HCT116 (cell line): ENCODE measurements around the gene GALNT18. TPM values are rescaled to one million over a fixed set of nuclear protein-coding genes. Genes with fewer than 3 reads are reported as not detected.

ENCODE experiments used
- ATAC-seq: fragments of 200-7000 bp; cut with Tn5 transposase; 2 replicates; pipeline ENCODE4 v1.9.1; 2020; ENCODE audit warnings: mild to moderate bottlenecking, moderate library complexity
- BruUV-seq: library from RNA; stranded (reverse); fragments of 400-500 nt; replicated peaks from 2 replicates; lab custom pipeline; 2021; lab: Mats Ljungman, UMichigan
- CTCF ChIA-PET: fragments of 300-600 bp; sonication (Branson Sonifier 250); formaldehyde crosslinking; loops from one replicate; lab custom pipeline; 2021; ENCODE audit warnings: antibody characterized with exemption; lab: Charles Lee
- POLR2A ChIA-PET: fragments of 300-600, 350-600 bp; sonication (Branson Sonifier 250); formaldehyde crosslinking; loops from one replicate; lab custom pipeline; 2021; ENCODE audit warnings: antibody characterized with exemption; lab: Charles Lee
- RAD21 ChIA-PET, 2 experiments: fragments of 300-600 bp; sonication (Branson Sonifier 250); formaldehyde crosslinking; loops; one replicate each; lab custom pipeline; 2023; ENCODE audit warnings: low total read pairs in 2 of 2; ENCODE audit not compliant: uncharacterized antibody in 2 of 2, unreplicated experiment in 2 of 2, low non-redundant PET in 1 of 2; lab: Charles Lee
- DNase-seq: peaks from one replicate; pipeline ENCODE4 v3.0.0-alpha.2; 2010; ENCODE audit warnings: low read depth, low spot score
- H2AFZ ChIP-seq: fragments of 200-600 bp; shearing (Covaris generic), sonication (generic); 2 replicates; pipeline ENCODE4 v1.6.1; 2017; ENCODE audit warnings: low read depth, mixed run types, mixed read lengths, antibody characterized with exemption, low read length; ENCODE audit not compliant: poor library complexity, severe bottlenecking
- H3K27ac ChIP-seq: 2 replicates; pipeline ENCODE4 v1.5.1; 2012; ENCODE audit warnings: low read depth, low read length
- H3K27me3 ChIP-seq: fragments of 200-600 bp; sonication (generic); 2 replicates; pipeline ENCODE4 v1.6.1; 2016; ENCODE audit warnings: mixed run types, low read length, mixed read lengths; ENCODE audit not compliant: insufficient read depth
- H3K36me3 ChIP-seq, 2 experiments: fragments of 200-500 bp in 1 of 2; fragments of 200-600 bp in 1 of 2; sonication (Bioruptor generic) in 1 of 2; sonication (generic) in 1 of 2; 2 replicates each; pipeline versions ENCODE4 v1.5.1 to v1.6.1; 2014 to 2016; ENCODE audit warnings: low read length in 2 of 2, inconsistent platforms in 1 of 2, mixed read lengths in 1 of 2, mixed run types in 1 of 2; ENCODE audit not compliant: insufficient read depth in 2 of 2, control insufficient read depth in 1 of 2
- H3K4me1 ChIP-seq, 2 experiments: fragments of 200-600 bp in 1 of 2; sonication (generic) in 1 of 2; 2 replicates each; pipeline versions ENCODE4 v1.5.1 to v1.6.1; 2012 to 2017; ENCODE audit warnings: low read length in 2 of 2, inconsistent platforms in 1 of 2, mild to moderate bottlenecking in 1 of 2, mixed read lengths in 1 of 2, mixed run types in 1 of 2, moderate library complexity in 1 of 2; ENCODE audit not compliant: insufficient read depth in 2 of 2, control insufficient read depth in 1 of 2
- H3K4me2 ChIP-seq: fragments of 200-600 bp; sonication (generic); 2 replicates; pipeline ENCODE4 v1.6.1; 2017; ENCODE audit warnings: mixed run types, low read length, mixed read lengths
- H3K4me3 ChIP-seq, 2 experiments: fragments of 200-600 bp in 1 of 2; sonication (generic) in 1 of 2; replicated peaks in 1 of 2; 2 replicates each; pipeline ENCODE4 v1.5.1; 2011 to 2016; ENCODE audit warnings: low read length in 2 of 2, control low read depth in 1 of 2, low read depth in 1 of 2, mild to moderate bottlenecking in 1 of 2, mixed read lengths in 1 of 2, mixed run types in 1 of 2
- H3K79me2 ChIP-seq: fragments of 200-600 bp; sonication (generic); 2 replicates; pipeline ENCODE4 v1.6.1; 2017; ENCODE audit warnings: mild to moderate bottlenecking, mixed run types, low read length, moderate library complexity, mixed read lengths; ENCODE audit not compliant: insufficient read depth
- H3K9ac ChIP-seq: fragments of 200-600 bp; sonication (generic); 2 replicates; pipeline ENCODE4 v1.6.1; 2016; ENCODE audit warnings: low read length, mixed read lengths
- H3K9me2 ChIP-seq: fragments of 200-600 bp; sonication (generic), shearing (Covaris generic); 2 replicates; pipeline ENCODE4 v1.6.1; 2017; ENCODE audit warnings: mixed run types, mild to moderate bottlenecking, moderate library complexity; ENCODE audit not compliant: insufficient read depth
- H3K9me3 ChIP-seq, 2 experiments: fragments of 200-500 bp in 1 of 2; fragments of 200-600 bp in 1 of 2; sonication (Bioruptor generic) in 1 of 2; sonication (generic) in 1 of 2; 2 replicates each; pipeline ENCODE4 v1.6.1; 2014 to 2017; ENCODE audit warnings: low read length in 2 of 2, mixed read lengths in 2 of 2, inconsistent platforms in 1 of 2, low read depth in 1 of 2, mild to moderate bottlenecking in 1 of 2, mixed run types in 1 of 2, moderate library complexity in 1 of 2; ENCODE audit not compliant: control insufficient read depth in 1 of 2, insufficient read depth in 1 of 2
- H4K20me1 ChIP-seq: fragments of 200-600 bp; sonication (generic), shearing (Covaris generic); 2 replicates; pipeline ENCODE4 v1.6.1; 2017; ENCODE audit warnings: mixed run types, mild to moderate bottlenecking, moderate library complexity; ENCODE audit not compliant: insufficient read depth
- CEBPB ChIP-seq: IDR thresholded peaks from 2 replicates; pipeline ENCODE4 v1.6.1; 2012; ENCODE audit warnings: low read depth
- EGR1 ChIP-seq: IDR thresholded peaks from 2 replicates; pipeline ENCODE4 v1.6.1; 2012; ENCODE audit warnings: low read depth
- EZH2 ChIP-seq: fragments of 200-600 bp; sonication (generic); IDR thresholded peaks from 2 replicates; pipeline ENCODE4 v1.6.1; 2017; ENCODE audit warnings: antibody characterized with exemption, mixed run types
- FOSL1 ChIP-seq: IDR thresholded peaks from 2 replicates; pipeline ENCODE4 v1.6.1; 2012; ENCODE audit warnings: low read depth
- JUND ChIP-seq: IDR thresholded peaks from 2 replicates; pipeline ENCODE4 v1.6.1; 2012
- POLR2AphosphoS5 ChIP-seq: IDR thresholded peaks from 2 replicates; pipeline ENCODE4 v1.6.1; 2011; ENCODE audit warnings: mild to moderate bottlenecking, low read depth, low read length, moderate library complexity
- RAD21 ChIP-seq: IDR thresholded peaks from 2 replicates; pipeline ENCODE4 v1.6.1; 2012; ENCODE audit warnings: low read depth, mild to moderate bottlenecking
- SP1 ChIP-seq: IDR thresholded peaks from 2 replicates; pipeline ENCODE4 v1.6.1; 2012; ENCODE audit warnings: low read depth
- SRF ChIP-seq: IDR thresholded peaks from 2 replicates; pipeline ENCODE4 v1.6.1; 2012; ENCODE audit warnings: low read depth
- TCF7L2 ChIP-seq: IDR thresholded peaks from 2 replicates; pipeline ENCODE4 v1.7.0; 2011; ENCODE audit warnings: borderline replicate concordance, inconsistent platforms; ENCODE audit not compliant: insufficient read depth, insufficient read length; ENCODE audit errors: extremely low read depth
- YY1 ChIP-seq: IDR thresholded peaks from 2 replicates; pipeline ENCODE4 v1.6.1; 2011; ENCODE audit warnings: low read length, low read depth, moderate library complexity, mild to moderate bottlenecking; ENCODE audit not compliant: insufficient replicate concordance; ENCODE audit errors: extremely low read depth
- ZNF274 ChIP-seq: fragments of 200-500 bp; sonication (Bioruptor generic); IDR thresholded peaks from 2 replicates; pipeline ENCODE4 v1.6.1; 2014; ENCODE audit warnings: mild to moderate bottlenecking, low read depth, low read length, inconsistent platforms
- intact Hi-C: fragments of 100-400 bp; cut with micrococcal nuclease; formaldehyde crosslinking; loops from 2 replicates; pipeline ENCODE4 v1.10.0; 2022
- total RNA-seq: library from RNA; stranded (reverse); gene quantifications from one replicate; pipeline ENCODE4 v1.2.1, GENCODE V29; 2021; ENCODE audit not compliant: unreplicated experiment
- TF ChIP-seq, protein P1 (sequence below): IDR thresholded peaks from 2 replicates; pipeline ENCODE4 v1.6.1; 2012
- TF ChIP-seq, protein P2 (sequence below): IDR thresholded peaks from 2 replicates; pipeline ENCODE4 v1.6.1; 2012; ENCODE audit warnings: low read depth
- TF ChIP-seq, protein P3 (sequence below): IDR thresholded peaks from 2 replicates; pipeline ENCODE4 v1.6.1; 2012
- TF ChIP-seq, protein P4 (sequence below), 3 experiments: fragments of 200-600 bp in 1 of 3; sonication (generic) in 1 of 3; IDR thresholded peaks in 2 of 3; conservative IDR thresholded peaks in 1 of 3; 2 replicates each; pipeline ENCODE4 v1.5.1; 2012 to 2017; ENCODE audit warnings: low read depth in 2 of 3, low read length in 2 of 3, antibody characterized with exemption in 1 of 3, borderline replicate concordance in 1 of 3, control low read depth in 1 of 3, mild to moderate bottlenecking in 1 of 3, mixed read lengths in 1 of 3, mixed run types in 1 of 3, moderate library complexity in 1 of 3; ENCODE audit not compliant: insufficient read depth in 1 of 3

Gene GALNT18
- total RNA-seq, 1 experiment from 2014 or later = 19.9 TPM

DNA sequence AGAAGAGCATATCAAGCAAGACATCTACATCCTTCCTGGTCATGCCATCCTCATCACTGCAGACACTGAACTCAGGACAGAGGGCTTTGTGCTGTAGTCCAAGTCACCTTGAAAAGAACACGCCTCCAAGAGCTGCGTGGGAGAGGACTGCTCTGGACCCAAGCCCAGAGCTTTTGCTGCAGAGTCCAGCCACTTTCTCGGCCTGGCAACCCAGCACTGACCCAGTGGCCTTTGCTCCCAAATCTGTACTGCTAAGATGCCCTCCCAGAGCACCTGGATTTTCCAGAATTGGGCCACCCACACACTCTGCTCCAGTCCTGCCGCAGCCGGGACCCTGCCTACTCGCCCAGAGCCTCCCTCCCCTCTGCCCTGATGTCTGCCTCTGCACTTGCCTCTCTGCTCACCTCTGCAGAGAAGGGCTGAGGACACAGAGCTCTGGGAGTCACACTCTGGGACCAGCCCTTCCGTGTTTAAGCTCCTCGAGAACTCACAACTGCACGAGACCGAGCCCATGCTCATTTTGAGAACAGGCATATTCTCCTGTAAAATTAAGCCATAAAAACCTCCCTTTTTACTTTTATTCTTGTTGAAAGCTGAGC lies 185.0 kb downstream of the GALNT18 start:
- Histone ChIP-seq H3K79me2 (no peaks in the 10 kb centered on the region), H3K9ac (no peak overlapping the region), H3K27ac (no peak overlapping the region), H3K36me3 (no peaks in the 10 kb centered on the region), H3K9me2 (no peaks in the 10 kb centered on the region), H3K4me1 (no peaks in the 10 kb centered on the region), H4K20me1 (no peaks in the 10 kb centered on the region), H3K4me2 (no peak overlapping the region), H3K9me3 (no peaks in the 10 kb centered on the region), H3K27me3 (no peaks in the 10 kb centered on the region)
- ATAC-seq (no peak), DNase-seq (no peak)
- POLR2A ChIA-PET = no interaction called here
- intact Hi-C loops = no loop called here
- no TSS peak for BruUV-seq
- RAD21 ChIA-PET = no interaction called here
- CTCF ChIA-PET = no interaction called here
- TF ChIP-seq SRF (no peak), SP1 (no peak), TCF7L2 (no peak)
- TF ChIP-seq, all 23 proteins: peak for 0
- Histone ChIP-seq H2AFZ (no peak overlapping the region), H3K4me3 (no peak overlapping the region)

DNA sequence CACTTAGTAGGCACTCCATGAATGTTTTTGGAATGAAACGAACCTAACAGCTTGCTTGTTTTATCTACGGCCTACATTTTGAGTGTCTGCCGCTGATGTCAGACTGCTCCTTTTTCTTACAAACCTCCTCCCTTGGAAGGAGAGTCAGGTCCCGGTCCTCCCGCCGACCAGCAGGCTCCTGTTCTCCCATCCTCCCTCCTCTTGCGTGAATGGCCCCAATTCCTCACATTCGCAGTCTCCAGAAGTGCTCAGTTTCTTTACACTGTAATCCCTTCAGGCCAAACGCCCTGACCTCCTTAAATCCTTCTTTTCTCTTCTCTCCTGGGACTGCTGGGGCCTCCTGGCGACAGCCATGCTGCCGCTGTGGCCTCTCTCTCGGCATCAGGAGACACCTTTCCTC lies 186.2 kb downstream of the GALNT18 start:
- ChIA-PET CTCF (no interaction called here), RAD21 (no interaction called here), POLR2A (no interaction called here)
- H3K27ac ChIP-seq = no peak overlapping the region
- no peak overlapping the region for H3K4me2 ChIP-seq
- H3K4me1 ChIP-seq = no peaks in the 10 kb centered on the region
- DNase-seq (no peak), ATAC-seq (no peak)
- H3K9ac ChIP-seq = no peak overlapping the region
- no peaks in the 10 kb centered on the region for H3K27me3 ChIP-seq
- no TSS peak for BruUV-seq
- no peaks in the 10 kb centered on the region for H4K20me1 ChIP-seq
- H3K4me3 ChIP-seq = no peak overlapping the region
- intact Hi-C loops = no loop called here
- H3K79me2 ChIP-seq = no peaks in the 10 kb centered on the region
- H3K9me2 ChIP-seq = no peaks in the 10 kb centered on the region
- no peaks in the 10 kb centered on the region for H3K9me3 ChIP-seq
- no peaks in the 10 kb centered on the region for H3K36me3 ChIP-seq
- H2AFZ ChIP-seq = no peak overlapping the region
- TF ChIP-seq JUND = no peak
- TF ChIP-seq, protein P1, sequence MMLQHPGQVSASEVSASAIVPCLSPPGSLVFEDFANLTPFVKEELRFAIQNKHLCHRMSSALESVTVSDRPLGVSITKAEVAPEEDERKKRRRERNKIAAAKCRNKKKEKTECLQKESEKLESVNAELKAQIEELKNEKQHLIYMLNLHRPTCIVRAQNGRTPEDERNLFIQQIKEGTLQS = no peak
- TF ChIP-seq FOSL1 = no peak
- TF ChIP-seq POLR2AphosphoS5 = no peak
- TF ChIP-seq, protein P2, sequence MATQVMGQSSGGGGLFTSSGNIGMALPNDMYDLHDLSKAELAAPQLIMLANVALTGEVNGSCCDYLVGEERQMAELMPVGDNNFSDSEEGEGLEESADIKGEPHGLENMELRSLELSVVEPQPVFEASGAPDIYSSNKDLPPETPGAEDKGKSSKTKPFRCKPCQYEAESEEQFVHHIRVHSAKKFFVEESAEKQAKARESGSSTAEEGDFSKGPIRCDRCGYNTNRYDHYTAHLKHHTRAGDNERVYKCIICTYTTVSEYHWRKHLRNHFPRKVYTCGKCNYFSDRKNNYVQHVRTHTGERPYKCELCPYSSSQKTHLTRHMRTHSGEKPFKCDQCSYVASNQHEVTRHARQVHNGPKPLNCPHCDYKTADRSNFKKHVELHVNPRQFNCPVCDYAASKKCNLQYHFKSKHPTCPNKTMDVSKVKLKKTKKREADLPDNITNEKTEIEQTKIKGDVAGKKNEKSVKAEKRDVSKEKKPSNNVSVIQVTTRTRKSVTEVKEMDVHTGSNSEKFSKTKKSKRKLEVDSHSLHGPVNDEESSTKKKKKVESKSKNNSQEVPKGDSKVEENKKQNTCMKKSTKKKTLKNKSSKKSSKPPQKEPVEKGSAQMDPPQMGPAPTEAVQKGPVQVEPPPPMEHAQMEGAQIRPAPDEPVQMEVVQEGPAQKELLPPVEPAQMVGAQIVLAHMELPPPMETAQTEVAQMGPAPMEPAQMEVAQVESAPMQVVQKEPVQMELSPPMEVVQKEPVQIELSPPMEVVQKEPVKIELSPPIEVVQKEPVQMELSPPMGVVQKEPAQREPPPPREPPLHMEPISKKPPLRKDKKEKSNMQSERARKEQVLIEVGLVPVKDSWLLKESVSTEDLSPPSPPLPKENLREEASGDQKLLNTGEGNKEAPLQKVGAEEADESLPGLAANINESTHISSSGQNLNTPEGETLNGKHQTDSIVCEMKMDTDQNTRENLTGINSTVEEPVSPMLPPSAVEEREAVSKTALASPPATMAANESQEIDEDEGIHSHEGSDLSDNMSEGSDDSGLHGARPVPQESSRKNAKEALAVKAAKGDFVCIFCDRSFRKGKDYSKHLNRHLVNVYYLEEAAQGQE = no peak
- no peak for TF ChIP-seq EGR1
- TF ChIP-seq, protein P3, sequence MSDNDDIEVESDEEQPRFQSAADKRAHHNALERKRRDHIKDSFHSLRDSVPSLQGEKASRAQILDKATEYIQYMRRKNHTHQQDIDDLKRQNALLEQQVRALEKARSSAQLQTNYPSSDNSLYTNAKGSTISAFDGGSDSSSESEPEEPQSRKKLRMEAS = no peak
- TF ChIP-seq SP1 = no peak
- TF ChIP-seq YY1 = no peak
- no peak for TF ChIP-seq CEBPB
- no peak for TF ChIP-seq ZNF274
- no peak for TF ChIP-seq SRF
- TF ChIP-seq, protein P4, sequence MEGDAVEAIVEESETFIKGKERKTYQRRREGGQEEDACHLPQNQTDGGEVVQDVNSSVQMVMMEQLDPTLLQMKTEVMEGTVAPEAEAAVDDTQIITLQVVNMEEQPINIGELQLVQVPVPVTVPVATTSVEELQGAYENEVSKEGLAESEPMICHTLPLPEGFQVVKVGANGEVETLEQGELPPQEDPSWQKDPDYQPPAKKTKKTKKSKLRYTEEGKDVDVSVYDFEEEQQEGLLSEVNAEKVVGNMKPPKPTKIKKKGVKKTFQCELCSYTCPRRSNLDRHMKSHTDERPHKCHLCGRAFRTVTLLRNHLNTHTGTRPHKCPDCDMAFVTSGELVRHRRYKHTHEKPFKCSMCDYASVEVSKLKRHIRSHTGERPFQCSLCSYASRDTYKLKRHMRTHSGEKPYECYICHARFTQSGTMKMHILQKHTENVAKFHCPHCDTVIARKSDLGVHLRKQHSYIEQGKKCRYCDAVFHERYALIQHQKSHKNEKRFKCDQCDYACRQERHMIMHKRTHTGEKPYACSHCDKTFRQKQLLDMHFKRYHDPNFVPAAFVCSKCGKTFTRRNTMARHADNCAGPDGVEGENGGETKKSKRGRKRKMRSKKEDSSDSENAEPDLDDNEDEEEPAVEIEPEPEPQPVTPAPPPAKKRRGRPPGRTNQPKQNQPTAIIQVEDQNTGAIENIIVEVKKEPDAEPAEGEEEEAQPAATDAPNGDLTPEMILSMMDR (IDR thresholded peaks at IDR 0.05 in 2 of 3, conservative IDR thresholded peaks at IDR 0.05 in 1 of 3; ENCODE audit: borderline replicate concordance in 1 of 3, insufficient read depth in 1 of 3, low read depth in 2 of 3, low read length in 2 of 3) = no peak
- no peak for TF ChIP-seq EZH2
- TF ChIP-seq RAD21 = no peak
